Dedifferentiated amniotic fluid mesenchymal stem cell (primary cell): ENCODE measurements around the gene ZMYND8.
"Not testable (repeated sequence)": the region's sequence is repeated elsewhere in the genome, so short reads cannot be mapped to it uniquely, and the experiment has no call there.

Experiments used
- DNase-seq: peaks from one replicate; pipeline ENCODE4 v3.0.0-alpha.2; 2016; ENCODE audit errors: extremely low spot score

The ZMYND8 gene

GRCh38 chr20:47246061-47246777, 110.3 kb downstream of the ZMYND8 start:
- no peak for DNase-seq

- DNase-seq: not testable (repeated sequence)
These were observed 111.3 kb downstream of the ZMYND8 start for GRCh38 chr20:47245166-47245565.

GRCh38 chr20:47244451-47244850, 112.0 kb downstream of the ZMYND8 start:
- no peak for DNase-seq

GRCh38 chr20:47243532-47244305, 112.8 kb downstream of the ZMYND8 start:
- no peak for DNase-seq

- no peak for DNase-seq
These were observed 113.5 kb downstream of the ZMYND8 start for GRCh38 chr20:47243003-47243402.

- DNase-seq: no peak
These were observed 115.1 kb downstream of the ZMYND8 start for GRCh38 chr20:47241345-47241781.

GRCh38 chr20:47240096-47240495, 116.4 kb downstream of the ZMYND8 start:
- DNase-seq: not testable (repeated sequence)

- DNase-seq: no peak
These were observed 116.8 kb downstream of the ZMYND8 start for GRCh38 chr20:47239719-47240067.

GRCh38 chr20:47238780-47239718, 117.5 kb downstream of the ZMYND8 start:
- DNase-seq: no peak

GRCh38 chr20:47237715-47238114, 118.8 kb downstream of the ZMYND8 start:
- DNase-seq: no peak

- no peak for DNase-seq
These were observed 119.9 kb downstream of the ZMYND8 start for GRCh38 chr20:47236639-47236900.

- no peak for DNase-seq
These were observed 120.5 kb downstream of the ZMYND8 start for GRCh38 chr20:47235853-47236638.

GRCh38 chr20:47235111-47235510, 121.4 kb downstream of the ZMYND8 start:
- DNase-seq: no peak

- DNase-seq: no peak
These were observed 122.9 kb downstream of the ZMYND8 start for GRCh38 chr20:47233333-47234188.

- no peak for DNase-seq
These were observed 124.0 kb downstream of the ZMYND8 start for GRCh38 chr20:47232518-47232917.

- DNase-seq: peak; percentile 75
These were observed 125.0 kb downstream of the ZMYND8 start for GRCh38 chr20:47231382-47232039.

GRCh38 chr20:47230811-47231256, 125.7 kb downstream of the ZMYND8 start:
- DNase-seq: no peak

GRCh38 chr20:47228654-47229053, 127.8 kb downstream of the ZMYND8 start:
- DNase-seq: no peak

GRCh38 chr20:47227576-47227975, 128.9 kb downstream of the ZMYND8 start:
- no peak for DNase-seq

- no peak for DNase-seq
These were observed 129.4 kb downstream of the ZMYND8 start for GRCh38 chr20:47227119-47227518.
